ELR (cell line): ENCODE measurements around the gene NRL.

ENCODE experiments used
- DNase-seq: peaks from one replicate; pipeline ENCODE4 v3.0.0-alpha.2; 2015; ENCODE audit warnings: low read depth

The NRL gene

GRCh38 chr14:24144451-24144850, 29.7 kb upstream of the NRL start:
- no peak for DNase-seq

- DNase-seq: peak; percentile 61
Observed at GRCh38 chr14:24143511-24143910, 28.8 kb upstream of the NRL start.

GRCh38 chr14:24141097-24141880, 26.5 kb upstream of the NRL start, which contains the start of gene EMC9:
EMC9 (minus strand) TSS chr14:24141591; CDS start chr14:24141304, 287 bp downstream.
- DNase-seq: peak; percentile 99

DNA sequence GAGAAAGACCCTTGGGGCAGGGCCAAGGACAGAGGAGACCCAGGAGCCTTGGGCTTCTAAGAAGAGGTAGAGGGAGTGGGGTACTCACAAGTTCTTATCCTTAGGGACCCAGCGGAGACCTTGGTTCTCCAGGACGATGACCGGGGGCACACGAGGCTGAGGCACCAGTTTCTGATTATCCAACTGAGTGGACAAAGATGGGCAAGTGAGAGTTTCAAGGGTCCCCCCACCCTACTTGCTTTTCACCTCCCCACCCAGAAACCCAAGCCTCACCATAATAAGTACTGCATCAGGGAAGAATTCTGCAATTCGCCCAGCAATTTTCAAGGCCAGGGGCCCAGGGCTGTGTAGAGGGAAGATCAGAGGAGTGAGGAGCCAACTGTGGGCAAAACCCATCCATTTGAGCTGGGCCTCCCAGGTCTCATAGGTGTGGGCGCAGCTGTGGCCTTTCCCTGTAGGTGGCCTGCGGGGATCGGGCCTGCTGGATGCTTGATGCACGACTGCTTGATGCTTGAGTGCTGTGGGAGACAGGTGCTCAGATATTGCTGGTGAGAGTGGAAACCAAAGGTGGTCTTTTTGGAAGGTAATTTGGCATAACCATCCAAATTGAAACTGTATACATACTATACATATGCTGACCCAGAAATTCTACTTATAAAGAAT, 24.7 kb upstream of the NRL start:
- no peak for DNase-seq

DNA sequence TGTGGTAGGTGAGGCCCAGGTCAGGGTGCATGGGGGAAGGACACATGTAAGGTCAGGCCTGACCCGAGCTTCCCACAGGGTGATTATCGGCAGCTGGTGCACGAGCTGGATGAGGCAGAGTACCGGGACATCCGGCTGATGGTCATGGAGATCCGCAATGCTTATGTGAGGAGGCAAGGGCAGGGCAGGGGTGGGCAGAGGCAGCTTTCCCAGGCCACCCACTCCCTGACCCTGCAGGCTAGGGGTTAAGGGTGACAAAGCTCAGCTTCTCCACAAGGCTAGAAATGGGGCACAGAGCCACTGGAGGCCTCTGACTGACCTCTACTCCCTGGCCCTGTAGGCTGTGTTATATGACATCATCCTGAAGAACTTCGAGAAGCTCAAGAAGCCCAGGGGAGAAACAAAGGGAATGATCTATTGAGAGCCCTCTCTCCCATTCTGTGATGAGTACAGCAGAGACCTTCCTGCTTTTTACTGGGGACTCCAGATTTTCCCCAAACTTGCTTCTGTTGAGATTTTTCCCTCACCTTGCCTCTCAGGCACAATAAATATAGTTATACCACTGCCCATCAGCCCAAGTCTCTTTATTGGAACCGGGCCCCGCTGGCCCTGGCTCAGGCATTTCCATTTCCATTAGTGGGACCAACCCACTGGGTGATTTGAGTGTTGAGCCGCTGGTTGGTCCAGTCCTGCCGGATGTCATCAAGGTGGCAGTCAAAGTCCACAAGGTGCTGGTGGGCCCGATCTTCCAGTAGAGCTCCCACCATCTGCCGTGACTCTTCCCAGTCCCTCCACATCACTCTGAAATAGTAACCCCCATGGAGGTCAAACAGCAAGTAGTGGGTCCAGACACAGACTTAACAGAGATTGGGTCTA, 23.9 kb upstream of the NRL start:
- no peak for DNase-seq

DNA sequence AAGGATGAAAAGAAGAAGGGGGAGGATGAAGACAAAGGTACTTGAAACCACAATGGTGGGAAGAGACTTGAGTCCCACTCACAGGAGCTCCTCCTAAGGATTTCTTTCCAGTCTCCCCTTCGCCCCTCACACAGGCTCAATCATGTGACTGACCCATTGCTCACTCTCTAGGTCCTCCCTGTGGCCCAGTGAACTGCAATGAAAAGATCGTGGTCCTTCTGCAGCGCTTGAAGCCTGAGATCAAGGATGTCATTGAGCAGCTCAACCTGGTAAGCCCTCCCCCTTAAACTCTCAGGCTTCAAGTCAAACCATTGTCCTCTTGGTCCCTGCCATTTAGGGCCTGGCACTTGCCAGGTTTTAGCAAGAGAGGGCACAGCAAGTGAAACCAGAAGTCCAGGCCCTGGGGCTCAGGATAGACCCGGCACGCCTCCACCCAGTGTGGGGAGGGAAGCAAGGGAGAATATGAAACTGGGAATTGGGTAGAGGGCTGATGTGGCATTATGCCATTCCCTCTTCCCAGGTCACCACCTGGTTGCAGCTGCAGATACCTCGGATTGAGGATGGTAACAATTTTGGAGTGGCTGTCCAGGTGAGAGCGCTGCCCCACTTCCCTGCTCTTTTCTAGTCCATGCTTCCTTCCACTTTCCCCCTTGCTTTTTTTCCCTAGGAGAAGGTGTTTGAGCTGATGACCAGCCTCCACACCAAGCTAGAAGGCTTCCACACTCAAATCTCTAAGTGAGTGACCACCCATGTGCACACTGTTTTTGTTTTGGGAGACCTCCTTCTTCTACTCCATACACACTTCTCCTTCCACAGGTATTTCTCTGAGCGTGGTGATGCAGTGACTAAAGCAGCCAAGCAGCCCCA, 23.0 kb upstream of the NRL start:
- no peak for DNase-seq

DNA sequence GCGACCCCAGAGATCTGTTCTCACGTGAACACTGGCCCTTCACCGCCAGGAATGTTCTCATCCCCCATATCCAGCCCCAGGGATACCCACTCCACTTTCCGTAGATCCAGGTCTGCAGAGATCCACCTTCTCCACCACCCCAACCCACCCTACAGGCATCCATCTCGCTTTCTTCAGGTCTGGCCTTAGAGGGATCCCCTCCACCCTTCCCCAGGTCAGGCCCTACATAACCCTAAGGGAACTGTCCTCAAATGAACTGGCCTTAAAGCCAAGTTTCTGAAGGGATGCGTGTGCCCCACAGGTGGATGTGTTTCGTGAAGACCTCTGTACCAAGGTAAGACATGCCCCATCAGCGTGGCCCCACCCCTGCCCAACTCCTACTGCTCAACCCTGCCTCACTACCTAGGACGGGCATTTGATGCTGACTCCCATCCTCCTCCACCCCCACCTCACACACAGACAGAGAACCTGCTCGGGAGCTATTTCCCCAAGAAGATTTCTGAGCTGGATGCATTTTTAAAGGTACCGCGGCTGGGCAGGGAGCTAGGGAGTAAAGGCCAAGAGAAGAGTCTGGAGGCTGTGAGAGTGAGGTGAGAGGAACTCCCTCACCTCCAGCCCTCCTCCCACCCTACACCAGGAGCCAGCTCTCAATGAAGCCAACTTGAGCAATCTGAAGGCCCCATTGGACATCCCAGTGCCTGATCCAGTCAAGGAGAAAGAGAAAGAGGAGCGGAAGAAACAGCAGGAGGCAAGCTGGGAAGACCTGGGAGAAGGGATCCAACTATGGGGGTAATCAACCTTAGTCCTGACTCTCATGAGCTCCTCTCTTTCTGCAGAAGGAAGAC, 22.2 kb upstream of the NRL start:
- DNase-seq: no peak

DNA sequence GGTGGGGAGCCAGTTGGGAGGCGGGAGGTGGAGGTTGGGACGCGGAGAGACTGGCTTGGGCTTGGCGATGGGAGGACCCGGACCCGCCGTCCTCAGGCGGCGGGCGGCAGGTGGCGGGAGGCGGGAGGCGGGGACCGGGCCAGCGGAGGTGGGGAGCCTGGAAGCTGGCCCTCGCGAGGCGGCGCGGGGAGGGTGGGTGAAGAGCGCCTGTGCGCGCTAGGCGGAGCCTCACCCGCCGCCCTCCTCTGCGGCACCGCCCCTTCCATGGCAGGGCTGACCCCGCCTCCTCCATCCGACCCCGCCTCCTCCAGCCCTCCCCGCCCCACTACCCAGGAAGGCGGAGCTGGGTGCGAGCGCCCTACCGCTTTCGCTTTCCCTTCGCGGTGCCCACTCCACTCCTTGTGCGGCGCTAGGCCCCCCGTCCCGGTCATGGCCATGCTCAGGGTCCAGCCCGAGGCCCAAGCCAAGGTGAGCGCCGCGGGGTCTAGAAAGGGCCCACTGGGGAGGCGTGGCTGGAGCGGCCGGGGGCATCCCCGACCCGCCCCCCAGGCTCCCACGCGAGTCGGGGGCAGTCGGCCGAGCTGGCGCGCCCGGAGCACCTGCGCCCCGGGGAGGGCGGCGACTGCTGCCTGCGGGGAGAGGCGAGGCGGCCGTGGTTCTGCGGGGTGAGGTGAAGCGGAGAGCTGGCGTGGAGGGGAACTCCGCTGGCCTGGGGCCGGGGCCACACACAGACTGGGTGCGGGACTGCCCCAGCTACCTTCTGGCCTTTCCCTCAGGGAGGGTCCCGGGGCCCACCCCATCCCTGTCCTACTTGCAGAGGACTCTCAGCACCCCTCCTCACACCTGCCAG, 21.3 kb upstream of the NRL start, which contains the start of gene PSME1:
Gene PSME1 (plus strand): TSS at position 361 of the 850 bp plus-strand sequence. CDS start 69 bp downstream, at position 430.
- DNase-seq: peak; percentile 90

GRCh38 chr14:24135584-24135833, 20.8 kb upstream of the NRL start:
- no peak for DNase-seq

GRCh38 chr14:24133735-24134134, 19.0 kb upstream of the NRL start:
- DNase-seq: no peak

- no peak for DNase-seq
Observed at GRCh38 chr14:24132976-24133375, 18.2 kb upstream of the NRL start.

DNA sequence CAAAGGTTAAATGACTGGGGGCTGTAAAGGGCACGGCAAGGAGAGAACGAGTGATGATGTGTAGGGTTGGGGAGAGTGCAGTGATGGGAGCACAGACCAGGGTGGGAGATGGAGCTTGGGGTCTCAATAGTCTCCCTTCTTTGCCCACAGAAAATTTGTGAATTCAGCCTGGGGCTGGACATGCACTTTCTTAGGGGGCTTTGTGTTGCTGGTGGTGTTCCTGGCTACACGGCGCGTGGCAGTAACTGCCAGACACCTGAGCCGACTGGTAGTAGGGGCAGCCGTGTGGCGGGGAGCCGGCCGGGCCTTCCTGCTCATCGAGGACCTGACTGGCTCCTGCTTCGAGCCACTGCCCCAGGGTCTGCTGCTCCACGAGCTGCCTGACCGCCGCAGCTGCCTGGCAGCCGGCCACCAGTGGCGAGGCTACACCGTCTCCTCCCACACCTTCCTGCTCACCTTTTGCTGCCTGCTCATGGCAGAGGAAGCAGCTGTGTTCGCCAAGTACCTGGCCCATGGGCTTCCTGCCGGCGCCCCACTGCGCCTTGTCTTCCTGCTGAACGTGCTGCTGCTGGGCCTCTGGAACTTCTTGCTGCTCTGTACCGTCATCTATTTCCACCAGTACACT, 17.4 kb upstream of the NRL start:
- DNase-seq: no peak

GRCh38 chr14:24131549-24131966, 16.8 kb upstream of the NRL start:
- no peak for DNase-seq

DNA sequence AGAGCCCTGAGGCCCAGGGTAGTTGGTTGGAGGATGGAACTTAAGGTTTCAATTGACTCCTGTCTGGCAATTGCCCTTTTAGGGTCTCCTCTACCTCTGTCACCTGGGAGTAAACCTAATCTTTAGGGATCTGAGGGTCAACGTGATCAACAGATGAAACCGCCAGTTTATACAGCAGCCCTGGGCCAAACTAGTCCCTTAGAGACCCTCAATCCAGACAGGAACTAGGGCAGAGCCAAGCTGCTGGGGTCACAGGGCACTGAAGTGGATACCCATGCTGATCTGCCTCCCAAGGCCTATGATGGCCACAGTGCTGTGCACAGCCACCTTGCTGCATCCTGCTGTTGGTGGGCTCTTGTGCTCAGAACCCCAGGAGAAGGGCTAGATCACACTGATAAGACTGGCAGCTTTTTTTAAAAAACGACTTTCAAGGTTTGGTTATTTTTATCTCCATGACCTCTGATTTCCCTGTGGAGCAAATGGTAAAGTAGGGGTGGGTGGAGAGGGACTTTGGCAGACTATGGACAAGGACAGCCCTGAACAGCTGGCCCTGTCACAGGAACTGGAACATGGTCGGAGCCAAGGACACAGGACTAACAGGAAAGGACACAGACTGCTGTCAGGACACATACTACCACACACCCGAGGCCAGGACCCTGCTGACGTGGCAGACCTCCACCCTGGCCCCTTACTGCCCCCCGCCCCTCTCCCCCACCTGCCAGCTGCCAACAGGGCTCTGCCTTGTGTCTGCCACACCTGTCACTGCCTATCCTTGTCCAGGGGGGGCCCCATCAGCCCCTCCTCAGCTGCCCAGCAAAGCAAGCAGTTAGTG, 16.2 kb upstream of the NRL start:
- DNase-seq: no peak

DNA sequence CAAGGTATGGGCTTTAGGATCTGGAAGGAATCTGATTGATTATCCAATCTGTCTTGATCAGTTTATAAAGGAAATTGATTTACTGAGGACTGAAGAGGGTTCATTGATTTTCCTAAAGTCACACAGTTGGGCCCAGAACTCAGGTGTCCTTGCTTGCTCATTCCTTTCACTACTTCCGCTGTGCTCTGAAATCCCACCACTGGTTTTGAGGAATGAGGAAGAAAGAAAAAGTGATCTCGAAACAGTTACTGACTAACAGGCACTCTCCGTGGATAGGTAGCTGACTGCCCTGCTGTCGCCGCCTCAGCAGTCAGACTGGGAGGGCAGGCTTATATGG, 15.6 kb upstream of the NRL start, which contains the start of gene FITM1:
Gene FITM1 (plus strand): TSS at position 280 of the 337 bp plus-strand sequence. CDS start 905 bp downstream, outside the sequence.
- DNase-seq: no peak

DNA sequence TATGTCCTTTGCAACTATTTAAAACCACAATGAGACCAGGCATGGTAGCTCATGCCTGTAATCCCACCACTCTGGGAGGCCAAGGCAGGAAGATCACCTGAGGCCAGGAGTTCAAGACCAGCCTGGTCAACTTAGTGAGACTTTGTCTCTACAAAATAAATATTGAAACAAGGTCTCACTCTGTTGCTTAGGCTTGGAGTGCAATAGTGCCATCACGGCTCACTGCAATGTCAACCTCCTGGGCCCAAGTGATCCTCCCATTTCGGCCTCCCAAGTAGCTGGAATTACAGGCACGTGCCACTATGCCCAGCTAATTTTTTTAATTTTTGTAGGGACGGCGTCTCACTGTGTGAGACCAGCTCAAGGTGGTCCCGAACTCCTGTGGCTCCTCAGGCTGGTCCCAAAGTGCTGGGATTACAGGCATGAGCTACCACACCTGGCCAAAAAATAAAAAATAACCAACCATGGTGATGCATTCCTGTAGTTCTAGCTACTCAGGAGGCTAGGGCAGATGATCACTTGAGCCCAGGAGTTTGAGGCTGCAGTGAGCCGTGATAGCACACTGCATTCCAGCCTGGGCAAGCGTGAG, 14.8 kb upstream of the NRL start:
- no peak for DNase-seq

DNA sequence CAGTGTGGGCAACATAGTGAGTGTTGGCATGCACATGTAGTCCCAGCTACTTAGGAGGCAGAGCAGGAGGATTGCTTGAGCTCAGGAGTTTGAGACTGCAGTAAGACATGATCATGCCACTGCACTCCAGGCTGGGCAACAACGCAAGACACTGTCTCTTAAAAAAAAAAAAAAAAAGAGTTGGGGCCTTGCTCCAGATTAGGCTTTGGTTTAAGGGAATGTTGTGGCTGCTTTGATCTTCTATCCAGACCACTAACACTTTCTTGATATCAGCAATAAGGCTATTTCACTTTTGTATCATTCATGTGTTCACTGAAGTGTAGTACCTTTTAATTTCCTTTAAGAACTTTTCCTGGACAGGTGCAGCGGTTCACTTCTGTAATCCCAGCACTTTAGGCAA, 12.9 kb upstream of the NRL start:
- DNase-seq: no peak

- DNase-seq: no peak
Observed at GRCh38 chr14:24126939-24127338, 12.2 kb upstream of the NRL start.
